NCI-H774 (cell line): Measurements from ENCODE around the gene KCNQ1.

ENCODE experiments used
- DNase-seq: peaks from one replicate; lab custom pipeline; 2025; lab: John Stamatoyannopoulos, UW

Gene KCNQ1

DNA sequence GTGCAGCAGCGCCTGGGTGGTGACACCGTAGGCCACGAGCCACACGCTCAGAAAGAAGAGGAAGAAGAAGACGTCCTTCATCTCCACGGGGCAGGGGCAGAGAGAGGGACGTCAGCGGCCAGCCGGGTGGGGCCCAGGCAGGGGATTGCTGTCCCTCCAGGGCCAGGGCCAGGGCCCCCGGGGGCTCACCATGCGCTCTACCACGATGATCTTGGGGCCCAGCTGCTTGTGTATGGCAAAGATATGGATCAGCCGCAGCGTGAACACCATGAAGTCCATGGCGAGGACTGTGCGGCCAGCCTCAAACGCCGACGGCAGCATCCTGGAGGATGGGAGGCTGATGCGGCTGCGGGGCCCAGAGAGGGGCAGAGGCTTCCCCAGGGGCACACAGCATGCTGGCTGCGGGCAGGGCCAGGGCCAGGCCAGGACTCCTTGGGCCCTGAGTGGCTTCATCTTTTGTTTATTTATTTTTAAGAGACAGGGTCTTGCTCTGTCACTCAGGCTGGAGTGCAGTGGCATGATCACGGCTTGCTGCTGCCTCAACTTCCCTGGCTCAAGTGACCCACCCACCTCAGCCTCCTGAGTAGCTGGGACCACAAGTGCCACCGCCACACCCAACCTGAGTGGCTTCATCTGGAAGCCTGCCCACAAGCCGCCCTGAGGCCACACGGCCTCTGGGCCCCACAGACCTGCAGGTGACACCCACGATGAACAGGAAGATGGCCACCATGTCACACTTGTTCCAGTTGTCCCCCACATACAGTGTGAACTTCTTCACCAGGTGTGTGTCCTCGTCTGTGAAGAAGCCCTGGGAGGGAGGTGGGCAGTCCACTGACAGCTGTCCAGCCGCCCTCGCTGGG lies 33.1 kb upstream of the KCNQ1 start:
- DNase-seq = no peak

DNA sequence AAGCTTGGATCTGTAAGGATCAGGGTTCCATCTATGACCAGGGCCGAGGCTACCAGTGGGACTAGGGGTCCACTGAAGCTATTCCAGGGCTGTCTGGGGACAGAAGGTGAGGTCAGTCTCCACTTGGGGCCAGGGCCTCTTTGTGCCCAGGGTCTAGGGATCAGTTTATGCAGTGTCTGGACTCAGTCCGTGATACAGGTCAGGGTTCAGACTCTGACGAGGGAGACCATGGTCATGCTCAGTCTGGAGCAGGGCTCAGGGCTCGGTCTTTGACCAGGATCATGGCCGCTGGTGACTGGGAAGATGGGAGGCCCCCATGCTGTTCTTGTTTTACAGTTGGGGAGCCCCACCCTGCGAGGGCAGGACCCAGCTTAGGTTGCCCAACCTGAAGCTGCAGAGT lies 32.5 kb upstream of the KCNQ1 start:
- DNase-seq = no peak

DNA sequence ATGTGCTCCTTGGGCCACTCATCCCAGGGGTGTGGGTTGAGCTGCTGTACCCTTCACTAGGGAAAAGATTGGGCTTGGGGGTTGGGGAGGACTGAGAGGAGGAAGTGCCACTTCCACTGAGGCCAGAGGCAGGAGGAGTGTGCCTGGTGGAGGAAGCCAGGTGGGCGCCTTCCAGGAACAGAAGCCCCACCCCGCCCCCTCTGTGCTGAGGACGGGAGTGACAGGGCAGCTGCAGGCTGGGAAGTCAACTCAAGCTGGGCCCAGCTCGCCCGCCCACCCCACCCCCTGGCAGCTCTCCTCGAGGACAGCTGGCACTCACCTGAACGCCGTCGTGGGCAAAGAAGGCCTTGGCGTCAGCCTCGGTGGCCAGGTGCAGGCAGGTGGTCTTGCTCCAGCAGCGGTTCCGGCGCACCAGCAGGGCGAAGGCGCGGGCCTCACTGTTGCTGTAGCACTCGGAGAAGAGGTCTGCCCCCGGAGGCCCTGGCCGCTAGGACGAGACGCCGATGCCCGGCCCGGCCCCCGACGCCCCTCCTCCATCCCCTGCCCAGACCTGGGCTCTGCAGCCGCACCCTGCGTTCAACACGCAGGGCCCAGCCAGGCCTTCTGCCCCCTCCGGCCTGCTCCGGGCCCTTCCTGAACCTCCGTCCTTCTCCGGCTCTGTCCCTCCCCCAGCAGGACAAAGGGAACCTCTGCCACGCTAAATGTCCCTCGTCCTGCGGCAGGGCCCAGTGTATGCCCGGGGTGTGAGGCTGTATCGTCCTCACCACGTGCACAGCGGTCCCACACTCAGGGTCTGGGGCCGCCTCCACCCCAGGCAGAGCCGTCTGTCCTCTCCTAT lies 30.8 kb upstream of the KCNQ1 start:
- no peak for DNase-seq

DNA sequence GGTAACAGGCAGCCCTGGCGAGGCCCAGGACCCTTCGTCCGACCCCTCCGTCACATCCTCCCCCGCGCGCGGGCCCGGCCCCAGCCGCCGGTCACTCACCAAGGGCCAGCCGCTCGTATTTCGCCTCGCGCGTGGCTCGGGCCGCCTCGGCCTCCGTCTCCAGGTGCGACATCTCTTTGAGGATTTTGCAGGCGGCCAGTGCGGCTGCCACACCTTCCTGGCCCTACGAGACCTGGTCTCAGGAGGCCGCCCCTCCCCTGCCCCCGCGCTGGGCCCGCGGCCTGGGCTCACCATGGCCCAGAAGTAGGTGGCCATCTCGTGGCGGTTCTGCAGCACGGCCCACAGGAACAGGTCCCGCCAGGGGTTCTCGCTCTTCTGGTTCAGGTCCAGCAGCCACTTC lies 30.2 kb upstream of the KCNQ1 start:
- no peak for DNase-seq

DNA sequence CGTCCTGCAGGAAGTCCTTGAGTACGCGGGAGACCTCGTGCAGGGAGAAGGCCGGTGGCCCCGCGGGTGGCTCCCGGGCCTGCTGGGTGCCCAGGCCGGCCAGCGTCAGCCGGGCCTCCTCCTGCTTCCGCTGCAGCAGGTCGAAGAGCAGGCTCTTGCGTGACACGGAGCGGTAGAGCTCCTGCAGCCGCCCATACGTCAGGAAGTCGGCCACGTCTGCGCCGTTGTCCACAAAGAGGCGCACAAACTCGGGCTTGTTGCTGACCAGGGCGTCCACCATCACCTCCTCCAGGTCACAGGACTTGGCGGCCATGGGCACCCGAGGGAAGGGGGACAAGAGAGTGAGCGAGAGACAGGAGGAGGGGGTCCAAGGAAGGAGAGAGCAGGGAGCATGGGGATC lies 29.6 kb upstream of the KCNQ1 start:
- no peak for DNase-seq

DNA sequence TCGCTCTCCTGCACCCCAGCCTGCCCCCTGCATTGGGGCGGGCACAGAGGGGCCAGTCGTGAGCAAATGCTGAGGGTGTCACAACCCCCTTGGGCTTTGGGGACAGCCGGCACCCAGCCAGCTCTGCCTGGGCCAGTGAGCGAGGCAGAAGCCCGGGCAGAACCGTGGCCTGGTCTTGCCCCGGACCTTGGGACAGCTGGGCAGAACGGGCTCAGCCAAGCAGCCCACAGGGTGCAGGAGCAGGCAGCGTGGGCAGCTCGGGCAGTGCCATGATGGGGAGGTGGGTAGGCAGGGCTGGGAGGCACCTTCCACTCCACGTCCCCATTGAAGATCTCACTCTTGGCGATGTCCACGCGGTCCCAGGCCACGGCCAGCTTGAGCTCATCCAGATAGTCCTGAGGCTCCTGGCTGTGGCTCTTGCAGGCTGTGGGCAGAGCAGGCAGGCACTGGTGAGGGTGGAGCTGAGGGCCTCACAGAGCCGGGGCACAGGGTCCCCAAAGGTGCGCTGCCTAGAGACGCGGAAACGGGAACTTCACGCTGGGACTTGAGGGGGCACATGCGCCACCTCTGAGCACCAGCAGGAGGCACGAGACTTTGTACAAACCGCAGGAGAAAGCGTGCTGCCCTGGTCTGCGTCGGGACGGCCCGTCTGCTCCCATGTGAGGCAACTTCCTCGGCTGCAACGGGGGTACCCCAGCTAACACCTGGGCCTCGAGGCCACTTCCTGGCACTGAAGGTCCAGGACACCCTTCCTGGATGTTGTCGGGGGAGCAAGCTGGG lies 29.0 kb upstream of the KCNQ1 start:
- no peak for DNase-seq

DNA sequence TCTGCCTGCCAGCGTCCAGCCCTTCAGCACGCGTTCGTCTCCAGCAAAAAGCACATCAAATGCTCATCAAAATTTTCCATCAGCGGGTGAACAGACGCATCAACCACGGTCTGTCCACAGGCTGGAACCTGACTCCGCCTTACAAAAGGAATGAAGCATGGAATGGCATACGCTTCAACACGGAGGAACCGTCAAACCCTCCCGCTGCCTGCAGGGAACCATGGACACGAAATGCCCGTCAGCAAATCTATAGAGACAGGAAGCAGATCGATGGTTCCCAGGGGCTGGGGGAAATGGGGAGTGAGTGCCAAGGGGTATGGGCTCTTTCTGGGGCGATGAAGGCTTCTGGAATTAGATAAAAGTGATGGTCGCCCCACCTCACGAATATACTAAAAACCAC lies 28.0 kb upstream of the KCNQ1 start:
- DNase-seq = no peak

DNA sequence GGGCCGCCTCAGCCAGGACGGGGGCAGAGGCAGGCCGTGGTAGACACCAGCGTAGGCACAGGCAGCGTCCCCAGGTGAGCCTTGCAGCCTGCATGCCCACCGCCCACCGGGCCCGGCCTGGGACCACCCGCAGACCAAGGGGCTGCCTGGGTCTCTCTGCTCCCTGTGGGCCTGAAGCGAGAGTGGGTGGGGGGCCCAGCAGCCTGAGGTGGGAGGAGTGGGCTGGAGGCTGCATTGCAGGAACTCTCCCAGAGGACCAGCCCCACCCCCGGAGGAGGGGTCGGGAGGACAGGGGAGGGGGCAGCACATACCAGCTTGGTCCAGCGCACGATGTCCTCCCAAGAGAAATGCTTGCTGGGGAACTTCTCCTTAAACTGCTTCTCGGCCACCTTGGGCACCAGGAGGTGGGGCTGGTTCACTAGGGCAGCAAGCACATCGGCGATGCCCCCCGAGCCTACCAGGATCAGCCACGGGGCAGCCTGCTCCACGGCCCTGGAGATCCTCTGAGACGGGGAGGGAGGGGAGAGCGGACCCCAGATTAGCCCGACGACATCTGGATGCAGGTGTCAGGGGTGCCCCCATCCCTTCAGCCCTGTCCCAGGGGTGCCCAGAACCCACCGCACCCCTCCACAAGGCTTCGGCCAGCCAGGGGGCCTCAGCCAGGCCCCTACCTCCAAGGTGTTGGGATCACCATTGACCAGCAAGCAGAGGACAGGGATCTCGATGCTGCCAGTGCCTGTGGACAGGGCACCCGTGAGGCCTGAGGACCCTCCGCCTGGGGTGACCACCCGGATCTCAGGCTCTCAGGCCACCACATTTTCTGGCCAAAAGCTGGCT lies 26.7 kb upstream of the KCNQ1 start:
- DNase-seq = no peak

DNA sequence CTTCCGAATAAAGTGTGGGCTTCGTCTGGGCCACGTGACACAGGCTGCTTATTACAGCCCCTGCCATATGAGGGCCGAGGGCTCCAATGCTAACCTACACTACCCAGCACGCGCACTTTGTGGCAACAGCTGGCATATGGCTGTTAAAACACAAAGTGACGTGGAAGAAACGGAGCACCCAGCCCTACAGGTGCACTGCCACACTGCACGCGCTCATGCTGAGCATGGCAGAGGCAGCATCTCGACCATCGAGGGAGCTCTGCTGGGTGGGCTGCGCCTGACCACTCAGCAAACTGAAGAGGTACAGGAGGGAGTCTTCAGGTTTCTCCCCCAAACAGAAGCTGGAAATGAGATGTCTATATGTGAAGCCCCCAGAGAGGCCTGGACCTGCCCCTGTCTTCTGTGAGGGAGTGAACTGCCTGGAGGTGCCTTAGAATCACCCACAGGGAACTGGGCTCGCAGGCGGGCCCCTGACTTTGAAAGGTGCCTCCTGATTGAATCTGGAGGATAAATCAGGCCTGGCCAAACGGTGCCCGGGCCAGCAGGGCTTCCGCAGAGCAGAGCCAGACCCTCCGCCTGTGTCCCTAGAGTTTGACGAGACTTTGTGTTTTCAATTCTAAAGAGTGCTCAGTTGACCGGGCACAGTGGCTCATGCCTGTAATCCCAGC lies 26.0 kb upstream of the KCNQ1 start:
- no peak for DNase-seq

DNA sequence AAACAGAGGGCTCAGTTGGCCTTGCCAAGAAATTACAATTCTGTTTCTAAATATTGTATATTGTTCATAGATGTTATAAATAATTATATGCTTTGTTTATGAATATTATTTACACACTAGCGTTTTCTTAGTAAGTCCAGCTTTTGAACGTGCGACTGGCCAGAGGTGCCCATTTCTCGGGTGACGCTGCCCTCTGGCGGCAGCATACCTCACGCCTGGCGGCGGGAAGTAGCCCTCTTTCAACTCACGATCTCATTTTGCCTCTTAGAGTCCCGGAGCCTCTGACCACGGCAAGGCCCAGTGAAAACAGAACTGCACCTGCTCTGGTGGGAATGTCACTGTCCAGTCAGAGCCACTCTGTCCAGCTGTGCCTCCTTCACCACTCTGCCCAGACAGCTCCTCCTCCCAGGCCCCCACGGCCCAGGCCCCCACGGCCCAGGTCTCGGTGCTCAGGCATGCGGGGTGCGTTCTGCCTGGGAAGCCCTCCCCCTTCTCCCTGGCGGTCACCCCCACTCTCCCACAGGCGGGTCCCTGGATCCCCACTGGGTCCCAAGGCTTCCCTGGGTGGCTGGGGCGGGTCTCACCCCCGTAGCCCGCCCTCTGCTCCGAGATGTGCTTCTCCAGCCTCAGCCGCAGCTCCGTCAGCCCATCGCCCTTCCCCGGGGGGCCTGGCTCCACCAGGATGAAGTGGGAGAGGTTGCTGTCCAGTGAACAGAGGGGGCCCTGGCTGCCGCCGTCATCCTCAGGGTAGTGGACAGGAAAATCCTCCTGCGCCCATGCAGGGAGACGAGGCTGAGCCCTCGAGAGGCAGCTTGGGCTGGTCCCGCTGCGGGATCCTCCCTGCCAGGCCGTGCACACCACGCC lies 24.9 kb upstream of the KCNQ1 start:
- DNase-seq = peak; percentile 53

DNA sequence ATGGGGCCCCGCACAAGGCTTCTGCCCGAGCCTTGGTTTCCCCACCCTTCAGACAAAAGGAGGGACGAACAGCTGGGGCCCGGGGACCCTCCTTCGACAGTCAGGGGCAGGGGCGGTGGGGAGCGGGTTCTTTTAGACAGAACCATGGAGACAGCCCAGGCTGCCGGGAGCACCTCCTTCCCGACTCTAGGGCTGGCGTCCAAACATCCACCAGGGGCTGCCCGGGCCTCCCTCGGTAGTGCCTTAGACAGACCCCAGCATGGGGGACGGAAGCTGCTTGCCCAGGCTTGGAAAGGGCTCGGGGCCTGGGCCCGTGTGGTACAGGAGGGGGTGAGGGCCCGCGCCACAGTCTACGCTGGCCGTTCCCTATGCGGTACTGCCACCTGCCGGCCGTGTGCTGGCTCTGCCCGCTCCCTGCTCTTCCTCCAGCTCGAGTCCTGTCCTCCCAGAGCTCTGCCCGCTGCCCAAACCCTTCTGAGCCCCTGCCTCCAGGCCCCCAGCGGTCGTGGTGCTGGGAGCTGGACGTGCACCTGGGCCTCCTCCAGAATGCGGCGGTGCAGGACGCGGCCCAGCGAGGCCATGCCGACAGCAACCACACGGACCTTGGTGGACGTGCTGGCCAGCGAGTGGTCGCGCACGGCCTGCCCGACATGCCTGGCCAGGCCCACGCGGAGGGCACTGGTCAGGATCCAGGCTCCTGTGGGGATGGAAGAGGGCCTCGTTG lies 24.1 kb upstream of the KCNQ1 start:
- DNase-seq = peak; percentile 31

DNA sequence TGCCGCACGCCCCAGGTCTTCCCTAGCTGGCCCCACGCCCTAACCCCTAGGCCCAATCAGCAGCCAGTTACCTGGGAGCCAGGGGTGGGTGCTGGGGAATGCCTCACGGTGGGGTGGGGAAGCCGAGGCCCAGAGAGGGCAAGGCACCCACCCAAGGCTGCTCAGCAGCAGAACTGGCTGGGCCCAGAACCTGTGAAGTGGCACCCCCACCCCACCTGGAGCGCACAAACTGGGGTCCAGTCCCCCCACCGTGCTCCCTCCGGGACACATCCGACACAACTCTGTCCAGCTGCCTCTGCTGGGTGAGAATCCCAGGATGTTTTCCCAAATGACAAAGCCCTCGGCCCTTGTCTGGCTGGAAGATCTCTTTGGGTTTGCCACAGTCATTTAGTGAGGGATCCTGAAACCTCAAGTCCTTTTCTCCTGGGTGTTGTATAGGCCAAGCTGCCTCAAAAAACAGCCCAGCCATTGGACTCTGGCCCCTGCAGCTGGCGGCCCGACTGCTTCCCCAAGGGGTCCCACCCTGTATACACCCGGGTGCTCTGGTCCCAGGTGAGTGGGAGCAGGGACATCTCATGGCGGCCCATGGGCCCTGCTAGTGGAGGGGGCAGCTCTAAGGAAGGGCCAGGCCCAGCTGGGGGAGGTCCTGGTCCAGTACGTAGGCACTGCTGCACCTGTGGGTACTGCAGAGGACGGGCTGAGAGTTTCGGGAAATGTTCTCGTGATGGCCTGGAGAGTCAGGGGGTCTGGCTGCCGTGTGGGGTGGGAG lies 23.4 kb upstream of the KCNQ1 start:
- no peak for DNase-seq

DNA sequence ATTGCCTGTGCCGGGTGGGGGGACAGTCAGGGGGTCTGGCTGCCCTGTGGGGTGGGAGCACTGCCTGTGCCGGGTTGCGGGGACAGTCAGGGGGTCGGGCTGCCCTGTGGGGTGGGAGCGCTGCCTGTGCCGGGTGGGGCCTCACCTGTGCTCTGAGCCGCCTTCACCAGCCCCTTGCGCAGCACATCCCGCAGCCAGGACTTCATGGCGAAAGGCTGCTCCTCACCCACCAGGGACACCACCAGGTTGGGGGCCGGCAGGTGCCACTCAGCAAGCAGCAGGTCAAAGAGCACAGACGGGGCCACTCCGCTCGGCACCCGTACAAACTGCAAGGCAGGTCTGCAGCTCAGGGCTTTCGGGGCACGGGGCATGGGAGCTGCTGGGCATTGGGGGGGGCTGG lies 22.8 kb upstream of the KCNQ1 start:
- no peak for DNase-seq

DNA sequence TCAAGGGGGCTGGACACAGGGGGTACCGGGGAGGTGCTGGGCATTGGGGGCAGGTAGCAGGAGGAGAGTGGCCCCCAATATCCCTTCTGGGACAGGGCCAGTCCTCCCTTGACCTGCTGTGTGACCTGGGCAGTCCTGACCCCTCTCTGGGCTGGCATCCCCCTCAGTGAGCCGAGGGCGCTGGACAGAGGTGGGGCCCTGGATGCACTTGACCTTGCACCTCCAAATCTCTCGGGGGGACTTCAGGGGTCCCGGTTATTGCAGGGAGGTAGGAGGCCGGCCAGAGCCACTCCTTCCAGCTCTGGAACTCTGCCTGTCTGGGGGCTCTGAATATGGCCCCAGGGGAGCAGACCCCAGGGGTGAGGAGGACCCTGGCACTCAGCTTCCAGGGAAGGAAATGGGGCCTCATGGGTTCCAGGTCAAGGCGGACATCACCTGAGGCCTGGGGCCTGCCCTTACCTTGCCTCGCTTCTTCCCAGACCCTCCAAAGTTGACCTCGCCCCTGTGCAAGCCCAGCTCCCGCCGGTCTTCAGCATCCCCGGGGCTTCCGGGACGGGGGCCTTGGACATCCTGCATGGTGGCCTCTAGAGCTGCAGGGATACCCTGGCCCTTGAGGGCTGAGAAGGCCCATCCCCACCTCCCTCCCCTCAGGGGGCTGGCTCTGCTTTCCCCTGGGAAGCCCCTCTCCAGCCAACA lies 22.2 kb upstream of the KCNQ1 start:
- DNase-seq = no peak

DNA sequence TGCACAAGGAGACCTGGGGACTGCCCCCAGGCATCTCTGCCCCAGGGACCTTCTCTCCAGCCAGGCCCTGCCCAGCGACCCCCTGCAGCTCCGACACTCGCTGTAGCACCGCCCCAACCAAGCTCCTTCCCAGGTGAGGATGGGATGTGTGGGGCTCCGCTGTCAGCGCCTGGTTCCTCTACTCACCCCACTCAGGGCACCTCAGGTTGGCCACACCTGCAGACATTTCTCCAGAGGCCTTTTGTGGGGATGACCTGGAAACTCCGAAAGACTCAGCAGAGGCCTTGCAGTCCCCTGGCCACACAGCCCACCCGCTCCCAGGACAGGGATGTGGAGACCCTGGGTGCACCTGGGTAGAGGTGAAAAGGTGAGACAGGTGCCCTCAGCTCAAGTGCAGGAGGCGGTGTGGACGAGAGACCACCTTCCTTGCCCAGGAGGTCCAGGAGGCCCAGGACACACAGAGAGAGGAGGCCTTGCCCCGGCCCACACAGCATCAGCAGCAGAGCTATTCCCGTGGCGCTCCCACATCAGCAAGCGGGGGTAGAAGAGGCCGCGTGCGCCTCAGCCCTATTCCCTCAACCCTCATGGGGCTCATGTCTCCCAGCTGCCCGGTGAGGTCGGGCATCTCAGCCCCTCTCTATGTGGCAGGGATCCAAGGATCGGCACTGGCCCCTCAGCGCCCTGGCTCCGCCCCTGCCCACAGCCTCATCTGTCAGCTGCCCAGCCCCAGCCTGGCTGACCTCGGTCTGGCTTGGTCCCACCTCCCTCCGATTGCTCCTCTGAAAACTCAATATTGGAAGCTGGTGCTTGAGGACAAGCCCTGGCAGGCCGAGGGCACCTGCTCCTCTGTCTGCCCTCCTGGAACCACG lies 21.4 kb upstream of the KCNQ1 start:
- no peak for DNase-seq

DNA sequence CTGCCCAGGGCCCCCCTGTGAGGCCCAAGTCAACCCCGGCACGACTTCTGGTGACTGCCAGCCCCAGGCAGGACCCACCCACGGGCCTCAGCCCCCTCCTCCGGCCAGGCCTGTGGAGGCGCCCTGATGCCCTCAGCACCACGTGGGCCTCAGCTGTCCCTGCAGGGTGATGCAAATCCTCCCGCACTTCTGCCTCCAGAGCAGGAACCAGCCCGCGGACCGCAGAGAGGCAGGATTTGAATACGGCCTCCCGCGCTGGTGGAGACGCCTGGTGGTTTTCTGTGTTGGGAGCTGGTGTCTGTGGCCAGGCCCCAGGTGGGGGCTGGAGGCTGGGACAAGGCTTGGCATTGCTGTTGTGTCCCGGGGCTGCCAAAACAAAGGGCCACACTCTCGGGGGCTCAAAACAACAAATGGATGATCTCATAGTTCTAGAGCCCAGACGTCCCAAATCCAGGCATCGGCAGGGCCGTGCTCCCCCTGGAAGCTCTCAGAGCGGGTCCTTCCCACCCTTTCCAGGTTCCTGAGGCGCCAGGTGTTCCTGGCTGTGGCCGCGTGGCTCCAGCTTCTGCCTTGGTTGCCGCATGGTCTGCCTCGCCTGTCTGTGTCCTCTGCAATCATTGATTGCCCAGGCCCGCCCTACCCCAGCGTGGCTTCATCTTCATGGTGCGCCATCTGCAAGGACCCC lies 19.9 kb upstream of the KCNQ1 start:
- DNase-seq = no peak
